ENCODE results near the gene HHLA2.
"Not testable (repeated sequence)": the region's sequence is repeated elsewhere in the genome, so short reads cannot be mapped to it uniquely, and the experiment has no call there.

The HHLA2 gene

GRCh38 chr3:108343491-108343890, 47.1 kb downstream of the HHLA2 start:
- no peak for DNase-seq (ENCODE audit: low spot score)

GRCh38 chr3:108345492-108346205, 49.3 kb downstream of the HHLA2 start:
- DNase-seq (ENCODE audit: low spot score), result no peak

GRCh38 chr3:108346301-108347227, 50.2 kb downstream of the HHLA2 start:
- no peak for DNase-seq (ENCODE audit: low spot score)

GRCh38 chr3:108352176-108352575, 55.8 kb downstream of the HHLA2 start:
- DNase-seq (ENCODE audit: low spot score), result no peak

- DNase-seq (ENCODE audit: low spot score), result no peak
Measured at GRCh38 chr3:108354562-108354961, 58.2 kb downstream of the HHLA2 start.

- no peak for DNase-seq (ENCODE audit: low spot score)
Measured at GRCh38 chr3:108357042-108357441, 60.7 kb downstream of the HHLA2 start.

- DNase-seq (ENCODE audit: low spot score), result no peak
Measured at GRCh38 chr3:108359011-108359410, 62.7 kb downstream of the HHLA2 start.

- no peak for DNase-seq (ENCODE audit: low spot score)
Measured at GRCh38 chr3:108376026-108376425, 79.7 kb downstream of the HHLA2 start.

- no peak for DNase-seq (ENCODE audit: low spot score)
Measured at GRCh38 chr3:108377384-108377783, 81.0 kb downstream of the HHLA2 start.

- DNase-seq (ENCODE audit: low spot score), result no peak
Measured at GRCh38 chr3:108378153-108378951, 82.0 kb downstream of the HHLA2 start.

GRCh38 chr3:108378952-108379342, 82.6 kb downstream of the HHLA2 start:
- not testable (repeated sequence) for DNase-seq (ENCODE audit: low spot score)

- no peak for DNase-seq (ENCODE audit: low spot score)
Measured at GRCh38 chr3:108380128-108380795, 83.9 kb downstream of the HHLA2 start.

- DNase-seq (ENCODE audit: low spot score), result no peak
Measured at GRCh38 chr3:108381529-108382140, 85.3 kb downstream of the HHLA2 start.

- no peak for DNase-seq (ENCODE audit: low spot score)
Measured at GRCh38 chr3:108383306-108383705, 87.0 kb downstream of the HHLA2 start.

- DNase-seq (ENCODE audit: low spot score), result no peak
Measured at GRCh38 chr3:108387063-108387462, 90.7 kb downstream of the HHLA2 start.

- DNase-seq (ENCODE audit: low spot score), result no peak
Measured at GRCh38 chr3:108388136-108389132, 92.1 kb downstream of the HHLA2 start.

GRCh38 chr3:108389372-108389771, 93.0 kb downstream of the HHLA2 start:
- DNase-seq (ENCODE audit: low spot score), result no peak

- no peak for DNase-seq (ENCODE audit: low spot score)
Measured at GRCh38 chr3:108391917-108392593, 95.7 kb downstream of the HHLA2 start.

- no peak for DNase-seq (ENCODE audit: low spot score)
Measured at GRCh38 chr3:108393128-108393900, 97.0 kb downstream of the HHLA2 start.
